Stimulated activated CD8-positive, alpha-beta memory T cell treated with anti-CD3 and anti-CD28 coated beads, Interleukin-7, amount 100 ng/mL, for 1 hour (primary cell): ENCODE results near the gene MOGAT1.
"Not testable (repeated sequence)": the region's sequence is repeated elsewhere in the genome, so short reads cannot be mapped to it uniquely, and the experiment has no call there.

Experiments used
- DNase-seq, 2 donors: peaks; one replicate each; pipeline ENCODE4 v3.0.0-alpha.2; 2020; ENCODE audit warnings: low read depth in 2 of 2

The MOGAT1 gene

DNA sequence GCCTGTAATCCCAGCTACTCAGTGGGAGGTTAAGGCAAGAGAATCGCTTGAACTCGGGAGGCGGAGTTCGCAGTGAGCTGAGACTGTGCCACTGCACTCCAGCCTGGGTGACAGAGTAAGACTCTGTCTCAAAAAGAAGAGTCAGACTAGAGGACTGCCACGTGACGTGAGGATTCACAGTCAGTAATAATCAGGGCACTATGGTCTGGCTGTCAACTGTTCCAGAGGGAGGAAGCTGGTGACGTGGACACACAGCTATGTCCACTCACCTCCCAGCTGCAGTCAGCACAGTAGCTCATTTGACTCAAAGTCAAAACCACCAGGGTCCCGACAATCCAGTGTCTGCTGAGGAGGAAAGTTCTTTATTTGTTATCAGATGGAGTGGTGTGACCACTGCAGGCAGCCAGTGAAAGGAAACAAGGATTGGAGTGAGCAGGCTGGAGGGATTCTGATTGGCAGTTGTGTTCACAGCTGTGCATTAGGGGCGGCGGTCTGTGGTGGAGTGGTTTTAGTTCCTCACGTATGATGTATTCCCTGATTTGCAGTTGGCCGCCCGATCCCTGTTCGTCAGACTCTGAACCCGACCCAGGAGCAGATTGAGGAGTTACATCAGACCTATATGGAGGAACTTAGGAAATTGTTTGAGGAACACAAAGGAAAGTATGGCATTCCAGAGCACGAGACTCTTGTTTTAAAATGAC is 37.9 kb downstream of the MOGAT1 start:
- DNase-seq, result no peak

- no peak for DNase-seq
Observed at GRCh38 chr2:222710736-222711135, 39.3 kb downstream of the MOGAT1 start.

DNA sequence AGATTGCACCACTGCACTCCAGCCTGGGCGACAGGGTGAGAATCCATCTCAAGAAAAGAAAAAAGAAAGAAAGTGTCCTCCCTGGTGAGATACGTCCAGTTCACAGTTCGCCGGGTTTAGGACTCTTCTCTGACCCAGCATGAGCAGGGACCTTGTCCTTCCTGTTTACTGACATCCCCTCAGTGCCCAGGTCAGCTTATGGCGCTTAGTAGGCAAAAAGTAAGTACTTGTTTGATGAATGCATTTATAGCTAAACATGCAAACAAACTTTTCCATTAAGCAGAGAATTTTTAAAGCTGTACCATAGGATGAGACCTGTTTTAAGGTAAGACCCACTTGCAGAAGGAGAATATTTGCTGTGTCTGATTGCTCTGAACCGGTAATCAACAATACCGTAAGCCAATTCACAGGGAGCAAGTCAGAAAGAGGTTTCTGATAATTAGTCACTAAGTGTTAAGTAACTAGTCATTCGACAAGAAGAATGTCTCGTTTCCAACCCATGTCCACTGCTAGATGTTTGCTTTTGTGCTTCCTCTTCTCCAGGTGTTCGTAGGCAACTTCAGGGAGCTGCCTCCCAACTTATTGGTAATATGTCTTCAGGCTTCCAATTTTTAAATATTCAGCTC is 40.0 kb downstream of the MOGAT1 start:
- DNase-seq, result no peak

DNA sequence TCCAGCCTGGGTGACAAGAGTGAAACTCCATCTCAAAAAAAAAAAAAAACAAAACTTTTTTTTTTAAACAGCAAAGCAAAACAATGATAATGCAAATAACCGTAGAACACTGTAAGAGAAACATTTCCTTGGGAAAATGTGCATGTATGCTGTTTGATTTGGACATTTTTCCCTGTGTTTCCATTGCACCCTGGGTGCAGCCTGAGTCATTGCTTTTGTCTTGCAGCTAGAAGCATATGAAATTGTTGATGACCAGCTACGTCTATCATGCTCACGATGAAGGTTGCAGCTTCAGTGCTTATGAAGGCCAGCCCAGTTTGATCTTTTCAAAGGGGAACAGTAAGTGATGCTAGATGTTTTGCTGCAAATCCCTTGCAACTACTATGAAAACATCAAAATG is 41.5 kb downstream of the MOGAT1 start:
- no peak for DNase-seq

- no peak for DNase-seq
Observed at GRCh38 chr2:222714361-222715241, 43.1 kb downstream of the MOGAT1 start.

GRCh38 chr2:222715742-222716141 is 44.3 kb downstream of the MOGAT1 start:
- DNase-seq, result no peak

GRCh38 chr2:222719787-222720186 is 48.3 kb downstream of the MOGAT1 start:
- DNase-seq, result not testable (repeated sequence)

GRCh38 chr2:222721597-222721996 is 50.1 kb downstream of the MOGAT1 start:
- DNase-seq, result not testable (repeated sequence)

GRCh38 chr2:222722327-222722946 is 51.0 kb downstream of the MOGAT1 start:
- no peak for DNase-seq

DNA sequence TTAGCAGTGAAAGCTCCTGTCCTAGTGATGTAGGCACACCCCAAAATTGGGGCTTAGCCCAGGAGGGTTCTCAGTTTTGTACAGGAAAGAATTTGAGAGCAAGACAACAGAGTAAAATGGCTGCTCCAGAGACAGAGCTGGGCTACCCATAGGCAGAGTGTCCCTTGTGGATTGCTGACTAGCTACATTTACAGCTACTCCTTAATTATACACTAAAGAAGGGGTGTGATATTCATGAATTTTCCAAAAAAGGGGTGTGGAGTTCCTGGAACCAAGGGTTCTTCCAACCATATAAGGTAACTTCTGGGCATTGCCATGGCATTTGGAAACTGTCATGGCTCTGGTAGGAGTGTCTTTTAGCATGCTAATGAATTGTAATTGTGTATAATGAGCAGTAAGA is 52.8 kb downstream of the MOGAT1 start:
- no peak for DNase-seq

DNA sequence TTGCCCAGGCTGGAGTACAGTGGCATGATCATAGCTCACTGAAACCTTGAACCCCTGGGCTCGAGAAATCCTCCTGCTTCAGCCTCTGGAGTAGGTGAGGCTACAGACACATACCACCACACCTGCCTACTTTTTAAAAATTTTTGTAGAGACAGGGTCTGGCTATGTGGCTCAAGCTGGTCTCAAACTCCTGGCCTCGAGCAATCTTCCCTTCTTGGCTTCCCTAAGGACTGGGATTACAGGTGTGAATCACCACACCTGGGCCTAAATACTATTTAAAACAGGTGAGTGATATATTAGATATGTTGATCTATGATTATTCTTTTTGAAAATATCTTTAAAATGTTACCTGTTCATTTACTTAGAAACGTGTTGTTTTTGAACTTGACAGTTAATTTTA is 57.2 kb downstream of the MOGAT1 start:
- no peak for DNase-seq

- DNase-seq, result no peak
Observed at GRCh38 chr2:222730366-222730999, 59.0 kb downstream of the MOGAT1 start.

- DNase-seq, result no peak
Observed at GRCh38 chr2:222731201-222731621, 59.8 kb downstream of the MOGAT1 start.

- no peak for DNase-seq
Observed at GRCh38 chr2:222732489-222733178, 61.2 kb downstream of the MOGAT1 start.

GRCh38 chr2:222733470-222733845 is 62.0 kb downstream of the MOGAT1 start:
- no peak for DNase-seq

DNA sequence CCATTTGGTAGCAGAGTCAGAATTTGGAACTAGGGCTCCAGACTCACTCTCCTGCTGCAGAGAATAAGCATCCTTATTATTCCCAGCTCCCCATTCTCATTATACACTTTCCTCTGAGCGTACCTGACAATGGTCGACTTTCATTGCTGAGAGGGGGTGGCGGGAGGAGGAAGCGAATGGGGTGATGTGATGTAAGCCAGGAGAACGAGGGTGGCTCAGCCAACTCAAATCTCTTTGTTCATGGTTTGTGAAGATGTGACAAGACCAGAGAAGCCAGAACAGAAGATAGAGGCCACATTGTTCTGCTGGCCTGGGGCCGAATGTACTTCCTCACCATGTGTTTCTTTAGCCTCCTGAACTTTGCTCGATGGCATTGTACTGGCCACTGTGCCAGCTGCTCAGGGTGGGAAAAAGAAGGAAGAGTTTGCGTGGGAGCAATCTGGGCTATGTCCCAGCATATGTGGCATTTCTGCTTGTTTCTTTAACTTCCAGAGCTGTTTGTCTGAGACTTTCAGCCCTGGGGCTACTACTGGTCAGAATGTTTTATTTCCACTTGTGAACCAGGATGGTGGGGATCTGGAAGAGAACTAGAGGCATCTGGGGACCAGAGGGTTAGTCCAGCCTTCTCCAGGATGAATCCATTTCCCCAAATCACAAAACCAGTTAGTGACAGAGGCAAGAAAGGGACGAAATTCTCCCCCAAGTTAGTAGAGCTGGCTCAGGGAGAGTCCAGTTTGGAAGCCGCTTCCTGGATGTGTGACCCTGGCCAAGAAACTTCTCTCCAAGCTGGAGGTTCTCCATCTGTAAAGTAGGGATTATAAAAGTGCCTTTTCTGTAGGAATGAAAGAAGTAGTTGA is 62.6 kb downstream of the MOGAT1 start:
- no peak for DNase-seq

DNA sequence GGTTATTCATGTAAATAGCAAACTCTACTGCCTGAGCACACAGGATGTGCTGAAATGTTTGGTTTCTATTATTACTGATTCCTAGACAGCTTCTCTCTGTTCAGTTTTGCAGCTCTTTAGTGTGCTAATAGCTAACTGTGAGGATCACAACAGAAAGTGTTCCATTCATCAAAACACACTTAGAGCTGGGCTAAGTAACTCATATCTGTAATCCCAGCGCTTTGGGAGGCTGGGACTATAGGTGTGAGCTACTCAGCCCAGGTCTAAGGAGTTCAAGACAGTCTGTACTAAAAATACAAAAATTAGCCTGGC is 63.2 kb downstream of the MOGAT1 start:
- DNase-seq, result no peak

- no peak for DNase-seq
Observed at GRCh38 chr2:222736301-222736700, 64.8 kb downstream of the MOGAT1 start.

DNA sequence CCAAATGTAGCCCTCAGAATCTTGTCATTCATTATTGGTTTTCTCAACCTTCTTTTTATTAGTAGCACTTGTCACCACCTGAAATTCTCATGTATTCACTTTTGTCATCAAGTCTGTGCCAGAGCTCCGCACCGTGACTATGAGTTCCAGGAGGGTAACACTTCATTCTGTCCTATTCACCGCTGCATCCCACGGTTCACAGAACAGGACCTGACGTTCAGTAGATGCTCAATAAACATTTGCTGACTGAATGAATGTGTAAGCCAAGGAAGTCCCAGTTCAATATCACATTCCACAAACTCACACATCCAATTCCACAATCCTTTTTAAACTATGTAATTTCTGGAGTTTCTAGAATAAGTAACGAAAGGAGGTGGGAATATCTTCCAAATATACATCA is 65.5 kb downstream of the MOGAT1 start:
- no peak for DNase-seq

DNA sequence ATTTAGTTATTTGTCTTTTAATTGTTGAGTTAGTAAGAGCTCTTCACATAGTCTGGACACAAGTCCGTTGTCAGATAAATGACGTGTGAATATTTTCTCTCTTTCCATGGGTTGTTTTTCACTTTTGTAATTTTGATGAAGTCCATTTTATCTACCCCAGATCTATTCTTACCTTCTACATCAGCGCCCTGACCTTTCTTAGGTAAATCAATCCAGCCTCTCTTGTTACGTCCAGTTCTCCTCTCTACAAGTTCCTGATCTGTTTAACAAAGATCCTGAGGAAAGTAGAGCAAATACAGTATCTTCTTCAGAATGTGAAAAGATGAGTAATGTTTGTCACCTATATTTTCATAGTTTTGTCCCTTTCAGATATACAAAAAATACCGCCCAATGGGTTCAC is 66.9 kb downstream of the MOGAT1 start:
- no peak for DNase-seq
